ENCODE results near the gene GPR107. TPM values are rescaled to one million over a fixed set of nuclear protein-coding genes. Genes with fewer than 3 reads are reported as not detected.

GPR107 gene
- total RNA-seq, 1 experiment from 2014 or later = 77.4 TPM

- H3K27ac ChIP-seq = no peak overlapping the region
- H3K9me3 ChIP-seq (ENCODE audit: insufficient read depth, low read depth) = no peaks in the 10 kb centered on the region
- no peak for DNase-seq
- peaks cover 18% of the 10 kb centered on the region; the same call in 1 of the 2 replicates for H4K20me1 ChIP-seq (ENCODE audit: insufficient read depth)
- CTCF ChIA-PET = no interaction called here
- no peaks in the 10 kb centered on the region for H3K27me3 ChIP-seq (ENCODE audit: insufficient read depth, low read depth)
- intact Hi-C loops (cut with micrococcal nuclease; ENCODE audit: unreplicated experiment) = no loop called here
- no peak overlapping the region for H2AFZ ChIP-seq
- POLR2A ChIA-PET (ENCODE audit: unreplicated experiment) = no interaction called here
- H3K79me2 ChIP-seq (ENCODE audit: low read depth) = peaks cover 47% of the 10 kb centered on the region
- no peaks in the 10 kb centered on the region; the same call in 1 of the 2 replicates for H3K4me1 ChIP-seq (replicated peaks; ENCODE audit: insufficient read depth)
- no peaks in the 10 kb centered on the region for H3K36me3 ChIP-seq (ENCODE audit: low read depth)
- no peak overlapping the region for H3K4me2 ChIP-seq
- no peak overlapping the region for H3K4me3 ChIP-seq
- H3F3A ChIP-seq (ENCODE audit: insufficient read depth, low read depth) = no peaks in the 10 kb centered on the region
- TF ChIP-seq CTCF (conservative IDR thresholded peaks at IDR 0.05) (no peak), EZH2 (IDR thresholded peaks at IDR 0.05; ENCODE audit: low read depth) (no peak)
- H3K9me2 ChIP-seq (ENCODE audit: insufficient read depth) = no peaks in the 10 kb centered on the region
- BruUV-seq (replicated peaks) = no TSS peak
Measured at GRCh38 chr9:130060296-130060695, 6.6 kb downstream of the GPR107 start.

GRCh38 chr9:130062750-130063149 is 9.0 kb downstream of the GPR107 start:
- H3K4me2 ChIP-seq = no peak overlapping the region
- H3K79me2 ChIP-seq (ENCODE audit: low read depth) = peaks cover 49% of the 10 kb centered on the region
- H4K20me1 ChIP-seq (ENCODE audit: insufficient read depth) = peaks cover 24% of the 10 kb centered on the region
- H3F3A ChIP-seq (ENCODE audit: insufficient read depth, low read depth) = no peaks in the 10 kb centered on the region
- ChIA-PET POLR2A (ENCODE audit: unreplicated experiment) (no interaction called here), CTCF (interaction anchor here (0.5 to 0.6 kb wide), 2 partner anchors 37 to 39 kb away, joined by 3 to 4 read pairs; no protein-coding TSS in a partner anchor)
- H3K4me3 ChIP-seq = no peak overlapping the region
- no peaks in the 10 kb centered on the region for H3K9me2 ChIP-seq (ENCODE audit: insufficient read depth)
- DNase-seq = no peak
- intact Hi-C loops (cut with micrococcal nuclease; ENCODE audit: unreplicated experiment) = no loop called here
- 0 out of 2 replicates have a peak, but pooled peaks cover under 1% of the 10 kb centered on the region for H3K4me1 ChIP-seq (replicated peaks; ENCODE audit: insufficient read depth)
- no peak for TF ChIP-seq CTCF (conservative IDR thresholded peaks at IDR 0.05)
- no peak for TF ChIP-seq EZH2 (IDR thresholded peaks at IDR 0.05; ENCODE audit: low read depth)
- no TSS peak for BruUV-seq (replicated peaks)
- H3K27ac ChIP-seq = no peak overlapping the region
- no peaks in the 10 kb centered on the region for H3K27me3 ChIP-seq (ENCODE audit: insufficient read depth, low read depth)
- no peaks in the 10 kb centered on the region for H3K36me3 ChIP-seq (ENCODE audit: low read depth)
- no peak overlapping the region for H2AFZ ChIP-seq
- H3K9me3 ChIP-seq (ENCODE audit: insufficient read depth, low read depth) = no peaks in the 10 kb centered on the region

DNA sequence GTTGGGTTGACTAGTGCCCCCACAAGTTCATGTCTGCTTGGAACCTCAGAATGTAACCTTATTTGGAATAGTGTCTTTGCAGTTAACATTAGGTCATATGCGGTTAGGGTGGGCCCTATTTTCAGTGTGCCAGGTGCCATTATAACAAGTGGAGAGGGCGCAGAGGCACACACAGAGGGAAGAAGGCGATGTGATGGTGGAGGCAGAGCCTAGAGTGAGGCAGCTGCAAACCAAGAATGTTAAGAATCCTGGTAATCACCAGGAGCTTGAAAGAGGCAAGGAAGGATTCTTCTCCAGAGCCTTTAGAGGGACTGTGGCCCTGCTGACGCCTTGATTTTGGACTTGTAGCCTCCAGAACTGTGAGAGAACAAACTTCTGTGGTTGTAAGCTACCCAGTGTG is 10.9 kb downstream of the GPR107 start:
- BruUV-seq (replicated peaks) = no TSS peak
- Histone ChIP-seq H2AFZ (no peak overlapping the region), H3K9me2 (ENCODE audit: insufficient read depth) (no peaks in the 10 kb centered on the region), H3K9me3 (ENCODE audit: insufficient read depth, low read depth) (no peaks in the 10 kb centered on the region), H4K20me1 (ENCODE audit: insufficient read depth) (peaks cover 24% of the 10 kb centered on the region), H3K4me1 (replicated peaks; ENCODE audit: insufficient read depth) (peaks cover 11% of the 10 kb centered on the region; the same call in 1 of the 2 replicates), H3K79me2 (ENCODE audit: low read depth) (peaks cover 62% of the 10 kb centered on the region), H3K36me3 (ENCODE audit: low read depth) (no peaks in the 10 kb centered on the region), H3K27me3 (ENCODE audit: insufficient read depth, low read depth) (no peaks in the 10 kb centered on the region), H3K27ac (no peak overlapping the region), H3K4me2 (no peak overlapping the region), H3F3A (ENCODE audit: insufficient read depth, low read depth) (no peaks in the 10 kb centered on the region), H3K4me3 (no peak overlapping the region)
- intact Hi-C loops (cut with micrococcal nuclease; ENCODE audit: unreplicated experiment) = no loop called here
- no peak for TF ChIP-seq CTCF (conservative IDR thresholded peaks at IDR 0.05)
- TF ChIP-seq EZH2 (IDR thresholded peaks at IDR 0.05; ENCODE audit: low read depth) = no peak
- no peak for DNase-seq
- POLR2A ChIA-PET (ENCODE audit: unreplicated experiment) = interaction anchor here (0.7 kb wide), 1 partner anchor 207 kb away, joined by 3 read pairs; no protein-coding TSS in a partner anchor
- CTCF ChIA-PET = no interaction called here

Data from PC-9 (cell line).